GM21381 (cell line): ENCODE data around the gene HNRNPA1.

Experiments
- ATAC-seq: cut with Tn5 transposase; IDR thresholded peaks from one replicate; pipeline ENCODE4 v1.9.1; 2021; ENCODE audit warnings: mild to moderate bottlenecking, moderate library complexity; ENCODE audit not compliant: unreplicated experiment

The HNRNPA1 gene

GRCh38 chr12:54333420-54334034 lies 53.0 kb downstream of the HNRNPA1 start:
- no peak for ATAC-seq
